Measurements from ENCODE around the gene CDH4.

Gene CDH4

GRCh38 chr20:61588411-61589385 is 336.6 kb downstream of the CDH4 start:
- in situ Hi-C loops (cut with MboI; ENCODE audit: low sequenced_read_pairs), result no loop called here

DNA sequence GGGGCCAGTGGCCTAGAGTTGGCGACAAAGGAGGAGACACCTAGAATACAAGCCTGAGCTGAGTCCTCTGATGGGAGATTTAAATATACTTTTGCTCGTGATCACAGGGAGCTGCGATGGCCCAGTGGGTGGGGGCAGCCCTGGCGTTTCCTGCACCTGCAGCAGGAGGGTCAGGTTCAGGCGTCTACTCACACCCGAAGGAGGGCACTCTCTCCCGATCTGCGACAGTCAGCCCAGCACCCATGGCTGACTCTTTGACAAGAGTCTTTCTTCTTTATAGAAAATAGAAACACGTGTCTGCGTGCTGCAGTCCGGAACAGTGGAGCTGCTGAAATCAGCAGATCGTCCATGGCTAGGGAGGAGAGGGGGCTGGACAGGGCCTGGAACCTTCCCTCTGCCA is 338.2 kb downstream of the CDH4 start:
- in situ Hi-C loops (cut with MboI; ENCODE audit: low sequenced_read_pairs), result no loop called here

- in situ Hi-C loops (cut with MboI; ENCODE audit: low sequenced_read_pairs), result no loop called here
These were observed 341.5 kb downstream of the CDH4 start for GRCh38 chr20:61593516-61593915.

DNA sequence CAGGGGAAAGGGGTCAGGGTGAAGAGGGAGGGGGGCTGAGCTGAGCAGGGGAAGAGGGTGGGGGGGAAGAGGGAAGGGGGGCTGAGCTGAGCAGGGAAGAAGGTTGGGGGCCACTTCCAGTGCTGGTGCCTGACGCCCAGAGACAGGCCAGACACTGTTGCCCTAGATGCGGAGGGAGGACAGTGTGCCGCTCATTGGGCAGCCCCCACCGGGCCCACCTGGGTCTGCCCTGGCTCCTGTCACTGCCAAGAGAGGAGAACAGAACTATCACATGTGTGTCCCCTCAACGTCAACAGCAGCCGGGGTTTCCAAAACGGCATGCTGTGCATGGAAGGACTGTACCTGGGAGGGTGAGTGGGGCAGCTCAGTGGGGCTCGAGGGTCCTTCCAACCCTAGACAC is 342.1 kb downstream of the CDH4 start:
- in situ Hi-C loops (cut with MboI; ENCODE audit: low sequenced_read_pairs), result no loop called here

- in situ Hi-C loops (cut with MboI; ENCODE audit: low sequenced_read_pairs), result no loop called here
These were observed 343.2 kb downstream of the CDH4 start for GRCh38 chr20:61595216-61595615.

DNA sequence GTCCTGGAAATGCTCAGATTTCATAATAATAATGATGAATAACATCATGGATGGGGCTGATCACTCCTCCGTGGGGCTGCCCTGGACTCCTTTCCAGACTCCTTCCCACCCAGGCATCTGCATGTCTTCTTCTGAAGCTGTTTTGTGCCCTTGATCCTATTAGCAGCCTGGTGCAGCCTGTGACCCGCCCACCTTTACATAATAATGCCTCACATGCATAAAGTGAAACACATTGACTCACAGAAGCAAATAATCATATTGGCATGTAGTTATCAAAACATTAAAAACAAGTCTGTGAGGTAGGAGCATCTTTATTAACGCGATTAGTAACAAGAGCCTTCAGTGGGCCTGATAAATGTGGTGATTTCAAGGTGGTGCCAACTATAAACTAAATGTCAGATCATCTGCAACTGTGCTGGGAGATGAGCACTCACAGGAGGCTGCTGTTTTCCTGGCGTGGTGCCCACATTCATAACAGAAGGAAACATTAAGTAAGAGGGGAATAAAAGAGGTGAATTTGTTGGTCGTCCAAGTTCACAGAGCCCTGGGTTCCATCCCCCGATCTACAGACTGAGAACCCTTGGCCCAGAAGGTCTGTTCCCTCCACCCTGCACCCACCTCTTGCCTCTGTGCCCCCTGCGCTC is 344.7 kb downstream of the CDH4 start:
- in situ Hi-C loops (cut with MboI; ENCODE audit: low sequenced_read_pairs), result no loop called here

DNA sequence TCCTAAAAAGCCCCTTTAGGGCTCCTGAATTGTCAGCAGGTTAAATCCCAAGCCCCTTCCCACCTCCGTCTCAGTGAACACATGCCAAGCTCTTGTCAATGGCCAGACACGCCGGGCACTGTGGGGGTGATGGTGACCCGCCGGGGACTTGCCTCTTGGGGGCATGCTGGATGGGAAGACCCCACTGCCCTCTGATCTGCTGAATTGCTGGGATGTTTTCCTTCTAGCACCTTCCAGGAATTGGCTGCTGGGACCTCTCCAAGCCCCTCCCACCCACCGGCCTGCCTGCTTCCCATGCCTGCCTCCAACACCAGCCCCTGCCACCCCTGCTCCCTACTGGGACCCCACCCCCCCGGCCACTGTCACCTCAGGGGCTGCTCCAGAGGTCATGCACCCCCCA is 345.9 kb downstream of the CDH4 start:
- in situ Hi-C loops (cut with MboI; ENCODE audit: low sequenced_read_pairs), result no loop called here

DNA sequence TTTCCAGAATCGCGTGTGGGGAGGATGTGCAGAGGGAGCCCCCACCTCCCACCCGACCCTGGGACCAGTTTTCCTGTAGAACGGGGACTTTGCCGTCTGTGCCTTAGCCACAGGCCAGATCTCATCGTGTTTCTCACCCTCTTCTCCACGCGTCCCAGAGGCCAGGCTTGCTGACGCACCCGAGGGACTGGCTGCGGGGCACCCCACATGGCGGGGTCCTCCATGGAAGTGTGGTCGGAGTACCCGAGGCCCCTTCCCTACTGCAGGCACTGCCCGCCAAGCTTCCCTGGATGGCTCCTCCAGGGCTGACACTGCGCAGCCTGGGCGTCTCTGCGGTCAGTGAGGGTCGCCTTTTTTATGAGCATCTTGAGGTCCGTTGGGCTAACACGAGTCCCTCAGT is 346.5 kb downstream of the CDH4 start:
- in situ Hi-C loops (cut with MboI; ENCODE audit: low sequenced_read_pairs), result no loop called here

GRCh38 chr20:61599061-61599531 is 347.0 kb downstream of the CDH4 start:
- in situ Hi-C loops (cut with MboI; ENCODE audit: low sequenced_read_pairs), result no loop called here

GRCh38 chr20:61599541-61599992 is 347.5 kb downstream of the CDH4 start:
- in situ Hi-C loops (cut with MboI; ENCODE audit: low sequenced_read_pairs), result no loop called here

- in situ Hi-C loops (cut with MboI; ENCODE audit: low sequenced_read_pairs), result no loop called here
These were observed 348.0 kb downstream of the CDH4 start for GRCh38 chr20:61600016-61600415.

DNA sequence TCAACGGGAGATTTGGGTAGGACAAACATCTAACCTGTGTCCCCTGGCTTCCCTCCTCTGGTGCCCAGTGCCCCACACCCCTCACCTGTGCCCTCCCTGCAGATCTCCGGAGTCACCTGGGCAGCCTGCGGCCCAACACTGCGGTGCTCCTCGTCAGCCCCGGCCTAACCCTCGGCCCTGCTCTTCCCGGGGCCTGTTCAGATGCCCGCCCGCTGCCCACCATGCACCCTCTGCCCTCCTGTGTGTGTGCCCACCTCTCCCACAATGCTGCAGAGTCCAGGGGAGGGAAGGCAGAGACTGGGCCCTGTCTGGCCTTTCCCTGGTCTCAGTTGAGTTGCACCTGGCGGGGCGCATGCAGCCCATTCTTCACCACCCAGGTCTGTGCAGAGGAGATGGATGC is 349.3 kb downstream of the CDH4 start:
- in situ Hi-C loops (cut with MboI; ENCODE audit: low sequenced_read_pairs), result no loop called here

- in situ Hi-C loops (cut with MboI; ENCODE audit: low sequenced_read_pairs), result no loop called here
These were observed 349.8 kb downstream of the CDH4 start for GRCh38 chr20:61601853-61602252.

DNA sequence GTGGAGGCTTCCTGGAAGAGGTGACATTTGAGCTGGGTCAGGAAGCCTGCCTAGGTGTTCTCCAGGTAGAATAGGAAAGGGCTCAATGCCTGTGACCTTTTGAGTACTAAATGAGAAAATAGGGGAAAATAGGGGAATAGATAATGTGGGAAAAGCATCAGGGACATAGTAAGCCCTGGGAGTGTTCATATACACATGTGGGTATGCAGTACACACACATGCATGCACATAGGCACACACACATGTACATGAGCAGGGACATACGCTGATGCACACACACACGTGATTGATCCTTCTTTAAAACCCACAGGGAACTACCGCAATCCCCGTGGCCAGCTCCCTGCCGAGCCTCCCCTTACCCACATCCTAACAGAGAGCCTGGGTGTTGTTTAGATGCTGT is 351.7 kb downstream of the CDH4 start:
- in situ Hi-C loops (cut with MboI; ENCODE audit: low sequenced_read_pairs), result no loop called here

DNA sequence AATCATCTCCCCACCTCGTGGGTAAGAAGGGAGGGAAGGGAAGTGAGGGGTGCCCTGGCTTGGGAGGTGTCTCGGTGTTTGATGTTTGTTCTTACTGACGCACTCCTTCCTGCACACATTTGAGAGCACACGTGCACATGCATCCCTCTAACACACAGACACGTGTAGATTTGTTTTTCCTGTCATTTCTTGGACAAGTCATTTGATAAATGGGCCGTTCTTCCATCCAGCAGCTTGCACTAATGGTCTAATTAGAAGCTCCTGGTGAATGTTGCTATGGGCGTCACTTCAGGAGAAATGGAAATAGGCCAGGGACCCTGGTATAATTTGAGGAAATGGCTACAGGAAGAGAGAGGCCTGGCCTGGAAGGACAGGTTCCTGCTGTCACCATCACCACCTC is 352.5 kb downstream of the CDH4 start:
- in situ Hi-C loops (cut with MboI; ENCODE audit: low sequenced_read_pairs), result no loop called here

DNA sequence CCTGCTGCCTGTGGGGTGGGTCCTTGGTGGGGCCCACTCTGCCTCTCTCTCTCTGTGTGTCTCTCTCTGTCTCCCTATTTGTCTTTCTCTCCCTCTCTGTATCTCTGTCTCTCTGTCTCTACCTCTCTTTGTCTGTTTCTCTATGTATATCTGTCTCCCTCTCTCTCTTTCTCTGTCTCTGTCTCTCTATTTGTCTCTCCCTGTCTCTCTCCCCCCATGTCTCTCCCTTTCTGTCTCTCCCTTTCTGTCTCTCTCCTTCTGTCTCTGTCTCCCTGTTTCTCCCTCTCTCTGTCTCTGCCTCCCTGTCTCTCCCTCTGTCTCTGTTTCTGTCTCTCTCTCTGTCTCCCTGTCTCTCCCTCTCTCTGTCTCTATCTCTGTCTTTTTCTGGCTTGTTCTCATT is 353.2 kb downstream of the CDH4 start:
- in situ Hi-C loops (cut with MboI; ENCODE audit: low sequenced_read_pairs), result no loop called here

GRCh38 chr20:61605862-61606557 is 353.9 kb downstream of the CDH4 start:
- in situ Hi-C loops (cut with MboI; ENCODE audit: low sequenced_read_pairs), result no loop called here

- in situ Hi-C loops (cut with MboI; ENCODE audit: low sequenced_read_pairs), result no loop called here
These were observed 356.4 kb downstream of the CDH4 start for GRCh38 chr20:61608275-61609085.

DNA sequence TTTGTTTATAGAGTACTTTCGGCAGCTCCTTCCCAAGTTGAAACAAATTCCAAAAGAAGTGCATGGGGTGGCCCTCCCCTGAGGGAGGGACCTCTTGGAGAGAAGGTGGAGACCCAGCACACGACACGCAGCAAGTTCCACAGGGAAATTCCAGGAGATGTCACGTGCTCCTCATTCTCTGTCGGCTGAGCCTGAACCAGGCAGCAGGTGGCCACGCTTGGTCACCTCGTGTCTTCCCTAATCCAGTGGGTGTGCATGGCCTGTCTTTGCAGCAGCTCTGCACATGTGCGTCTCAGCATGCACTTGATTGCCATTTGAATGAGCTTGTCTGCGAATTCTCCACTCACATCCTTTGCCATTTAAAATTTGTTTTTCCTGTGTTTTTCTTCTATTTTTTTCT is 357.4 kb downstream of the CDH4 start:
- in situ Hi-C loops (cut with MboI; ENCODE audit: low sequenced_read_pairs), result no loop called here

- in situ Hi-C loops (cut with MboI; ENCODE audit: low sequenced_read_pairs), result no loop called here
These were observed 359.5 kb downstream of the CDH4 start for GRCh38 chr20:61611401-61612180.

Measured in hTERT RPE-1 (cell line).